ENCODE results near the gene TRPV4.

TRPV4 gene

DNA sequence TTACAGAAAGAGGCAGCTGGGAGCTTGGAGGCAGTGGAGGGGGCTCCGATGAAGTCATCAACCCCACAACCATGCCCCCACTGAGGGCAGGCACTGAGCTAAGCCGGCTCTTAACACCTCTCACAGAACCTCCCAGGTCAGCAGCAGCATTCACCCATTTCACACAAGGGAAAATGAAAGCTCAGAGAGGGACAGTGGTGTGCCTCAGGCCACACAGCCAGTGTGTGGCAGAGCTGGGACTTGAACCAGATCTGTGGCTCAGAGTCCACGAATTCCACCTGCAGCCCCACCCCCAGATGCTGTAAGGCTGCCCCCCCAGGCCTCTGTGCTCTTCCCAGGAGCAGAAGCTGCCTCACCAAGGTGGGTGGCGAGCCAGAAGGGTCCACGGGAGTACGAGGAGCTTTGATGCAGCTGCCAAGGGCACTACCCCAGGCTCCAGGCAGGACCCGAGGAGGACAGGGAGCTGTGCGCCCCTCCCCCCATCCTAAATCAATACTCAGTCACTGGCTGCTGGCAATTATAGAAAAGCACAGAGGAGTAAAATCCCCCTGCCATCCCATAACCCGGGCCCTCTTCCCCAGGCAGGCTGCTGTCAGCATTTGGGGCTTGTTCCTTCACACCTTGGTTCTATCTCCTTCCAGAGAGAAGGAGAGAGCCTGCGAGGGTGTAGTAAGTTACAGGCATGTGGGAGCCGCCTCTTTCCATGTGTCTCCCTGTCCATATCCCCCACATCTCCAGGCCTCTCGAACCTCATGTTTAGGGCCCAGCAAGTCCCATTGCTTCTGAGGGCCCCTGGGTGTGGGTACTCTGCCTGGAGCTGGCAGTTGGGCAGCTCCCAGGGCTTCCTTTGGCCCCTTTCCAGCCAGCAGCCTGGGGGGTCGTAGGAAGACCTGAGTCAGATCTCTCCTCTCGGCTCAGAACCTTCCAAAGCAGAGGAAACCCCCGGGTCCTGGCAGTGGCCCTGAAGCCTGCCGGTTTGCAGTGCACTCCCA, 72.0 kb downstream of the TRPV4 start:
- DNase-seq = no peak

DNA sequence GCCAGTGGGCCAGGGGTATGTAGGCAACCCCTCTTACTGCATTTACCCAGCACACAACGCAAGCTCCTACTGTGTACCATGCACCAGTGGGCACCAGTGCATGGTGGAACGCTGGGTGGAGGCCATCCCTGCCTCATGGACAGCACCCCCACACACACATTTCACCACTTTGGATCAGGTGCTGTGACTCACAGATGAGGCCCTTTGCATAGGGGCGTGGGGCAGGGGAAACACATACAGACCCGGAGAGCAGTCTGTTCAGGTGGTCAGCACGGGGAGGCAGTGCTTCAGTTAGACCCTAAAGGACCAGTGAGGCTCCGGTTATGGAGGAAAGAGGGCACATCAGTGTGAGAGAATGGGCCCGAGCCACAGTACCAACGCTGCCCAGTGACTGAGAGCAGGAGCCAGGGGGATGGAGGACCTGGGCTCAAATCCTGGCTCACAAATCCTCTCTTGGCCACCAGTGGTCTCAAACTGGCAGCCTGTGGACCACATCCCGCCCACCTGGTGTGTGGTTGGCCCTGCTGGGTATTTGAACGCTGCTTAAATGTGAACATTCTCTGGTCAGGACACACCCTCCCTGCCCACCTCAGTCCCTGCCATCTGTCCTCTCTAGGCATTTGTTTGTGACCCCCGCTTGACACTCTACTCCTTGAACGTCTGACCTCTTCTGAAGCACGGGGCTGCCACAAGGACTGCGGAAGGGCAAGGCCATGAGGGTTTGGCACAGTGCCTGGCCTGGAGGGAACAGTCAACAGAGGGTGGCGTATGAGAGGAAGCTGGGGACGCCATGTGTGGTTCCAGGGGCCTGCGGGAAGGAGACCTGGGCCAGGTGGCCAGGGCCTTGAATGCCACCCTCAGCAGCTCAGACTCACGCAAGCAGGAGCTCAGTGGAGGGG, 72.9 kb downstream of the TRPV4 start:
- DNase-seq = no peak

DNA sequence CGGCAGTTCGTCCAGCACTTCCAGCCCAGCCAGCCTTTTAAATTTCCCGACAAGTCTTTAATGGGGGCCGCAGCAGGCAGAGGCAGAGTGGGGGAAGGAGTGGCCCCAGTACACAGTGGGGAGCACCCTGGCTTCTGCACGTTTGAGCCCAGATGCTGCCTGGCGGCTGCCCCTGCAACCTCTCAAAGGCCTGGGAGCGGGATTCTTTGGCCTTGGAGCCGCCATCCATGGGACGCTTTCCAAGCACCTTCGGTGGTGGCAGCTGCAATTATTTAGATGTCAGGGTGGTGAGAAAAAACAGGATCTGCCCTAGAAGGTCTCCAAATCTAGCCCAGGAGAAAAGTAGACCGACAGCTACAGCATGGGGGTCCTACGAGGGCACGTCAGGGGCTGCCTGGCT, 73.6 kb downstream of the TRPV4 start:
- DNase-seq = no peak

DNA sequence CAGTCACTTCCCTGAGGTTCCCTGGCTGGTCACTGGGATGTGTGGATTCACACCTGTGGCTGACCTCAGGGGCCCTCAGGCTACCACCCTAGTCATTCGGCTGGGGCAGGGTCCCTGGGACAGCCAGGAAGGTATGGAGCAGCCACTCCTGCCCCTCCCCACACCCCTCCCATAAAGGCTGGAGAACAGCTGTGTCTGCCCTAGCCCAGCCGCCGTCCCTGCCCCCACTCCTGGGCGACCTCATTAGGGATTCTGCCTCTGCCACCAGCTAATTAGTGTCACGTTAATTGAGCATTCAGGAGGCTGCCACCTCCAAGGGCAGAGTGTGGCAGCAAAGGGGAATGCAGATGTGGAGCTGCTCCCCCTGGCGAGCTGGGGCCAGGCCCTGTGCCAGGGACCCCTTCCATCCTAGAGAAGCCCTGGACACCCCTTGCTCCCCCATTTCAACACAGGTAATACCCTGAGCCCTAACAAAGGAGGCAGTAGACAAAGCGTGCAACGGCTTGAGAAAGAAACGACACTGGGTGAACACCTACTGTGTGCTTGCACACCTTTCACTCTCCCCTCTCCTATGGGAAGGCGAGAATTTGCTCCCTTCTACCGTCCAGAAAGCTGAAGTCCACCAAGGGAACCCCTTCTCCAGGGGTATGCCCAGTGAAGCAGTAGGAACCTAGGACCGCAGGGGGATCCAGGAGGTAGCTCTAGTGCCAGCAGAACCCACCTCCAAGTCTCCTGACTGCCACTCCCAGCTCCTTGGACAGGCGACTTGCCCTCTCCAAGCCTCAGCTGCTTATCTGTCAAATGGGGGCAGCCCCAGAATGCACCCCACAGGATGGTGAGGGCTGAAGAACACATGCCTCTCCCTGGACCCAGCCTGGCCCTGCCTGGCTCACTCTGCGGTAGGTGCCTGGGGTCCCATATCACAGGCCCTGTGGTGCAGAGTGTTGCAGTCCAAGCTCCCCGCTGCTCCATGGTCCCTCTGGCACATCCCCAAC, 74.5 kb downstream of the TRPV4 start:
- no peak for DNase-seq

DNA sequence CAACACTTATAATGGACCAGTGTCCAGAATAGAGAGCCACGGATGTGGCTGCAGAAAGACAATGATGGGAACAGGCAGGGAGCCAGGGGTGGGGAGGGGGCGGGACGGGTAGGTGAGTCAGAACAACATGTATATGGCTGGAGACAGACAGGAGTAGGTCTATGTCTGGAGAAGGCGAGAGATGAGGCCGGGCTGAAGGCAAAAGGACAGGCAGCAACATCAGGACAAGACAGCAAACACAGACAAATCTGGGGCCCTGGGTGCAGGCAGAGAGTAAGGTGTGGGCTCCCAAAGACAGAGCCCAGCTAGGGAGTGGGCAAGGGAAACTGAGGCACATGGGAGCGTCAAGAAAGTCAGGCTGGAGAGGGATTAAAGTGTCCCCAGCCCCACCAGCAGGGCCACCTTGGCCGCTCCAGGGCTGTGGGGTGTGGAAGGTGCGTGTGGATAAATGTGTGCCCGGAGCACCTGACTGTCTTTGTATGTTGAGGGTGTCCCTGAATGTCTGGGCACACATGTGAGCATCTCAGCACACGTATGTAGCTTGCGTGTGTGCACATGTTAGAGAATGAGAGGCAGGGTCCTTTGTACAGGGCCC, 75.4 kb downstream of the TRPV4 start:
- DNase-seq = no peak

DNA sequence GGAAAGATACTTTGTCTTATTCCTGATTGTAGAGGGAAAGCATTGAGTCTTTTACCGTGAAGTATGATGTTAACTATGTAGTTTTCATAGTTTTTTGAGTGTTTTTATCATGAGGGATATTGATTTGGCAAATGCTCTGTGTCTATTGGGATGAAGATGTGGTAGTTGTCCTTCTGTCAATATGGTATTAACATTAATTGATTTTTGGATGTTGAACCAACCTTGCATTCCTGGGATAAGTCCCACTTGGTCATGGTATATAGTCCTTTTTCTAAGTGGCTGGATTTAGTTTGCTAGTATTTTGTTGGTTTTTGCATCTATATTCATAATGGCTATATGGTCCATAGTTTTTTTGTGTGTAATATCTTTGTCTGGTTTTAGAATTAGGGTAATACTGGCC, 76.7 kb downstream of the TRPV4 start:
- no peak for DNase-seq

DNA sequence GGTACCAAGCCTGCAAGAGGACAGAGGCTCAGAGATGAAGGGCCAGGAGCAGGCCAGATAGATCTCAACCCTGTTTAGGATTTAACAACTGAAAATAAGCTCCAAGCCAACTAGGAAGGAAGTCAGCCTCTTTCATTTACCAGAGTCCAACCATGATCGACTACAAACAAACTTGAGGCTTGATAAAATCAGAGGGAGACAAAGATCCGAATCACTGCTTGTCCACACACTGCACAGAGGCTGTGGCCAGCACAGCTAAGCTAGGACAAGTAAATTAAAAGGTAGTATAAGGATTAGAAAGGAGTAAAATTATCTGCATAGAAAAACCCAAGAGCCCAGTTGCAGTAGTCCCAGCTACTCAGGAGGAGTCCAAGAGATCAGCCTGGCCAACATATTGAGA, 79.2 kb downstream of the TRPV4 start:
- DNase-seq = no peak

DNA sequence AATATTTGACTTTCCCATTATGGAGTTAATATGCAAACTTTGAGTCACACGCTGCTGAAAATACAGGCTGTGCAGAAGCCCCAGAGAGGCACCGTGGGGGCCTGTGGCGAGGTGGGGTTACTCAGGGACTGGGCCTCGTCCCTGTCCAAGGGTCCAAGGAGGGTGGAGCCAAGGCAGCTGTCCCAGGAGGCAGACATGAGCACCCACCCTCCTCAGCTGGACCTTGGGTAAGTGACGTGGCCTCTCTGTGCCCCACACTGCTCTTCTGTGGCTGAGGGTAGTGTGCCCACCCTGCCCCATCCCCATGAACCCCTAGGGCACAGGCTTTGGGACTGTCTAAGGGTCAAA, 80.2 kb downstream of the TRPV4 start:
- no peak for DNase-seq

DNA sequence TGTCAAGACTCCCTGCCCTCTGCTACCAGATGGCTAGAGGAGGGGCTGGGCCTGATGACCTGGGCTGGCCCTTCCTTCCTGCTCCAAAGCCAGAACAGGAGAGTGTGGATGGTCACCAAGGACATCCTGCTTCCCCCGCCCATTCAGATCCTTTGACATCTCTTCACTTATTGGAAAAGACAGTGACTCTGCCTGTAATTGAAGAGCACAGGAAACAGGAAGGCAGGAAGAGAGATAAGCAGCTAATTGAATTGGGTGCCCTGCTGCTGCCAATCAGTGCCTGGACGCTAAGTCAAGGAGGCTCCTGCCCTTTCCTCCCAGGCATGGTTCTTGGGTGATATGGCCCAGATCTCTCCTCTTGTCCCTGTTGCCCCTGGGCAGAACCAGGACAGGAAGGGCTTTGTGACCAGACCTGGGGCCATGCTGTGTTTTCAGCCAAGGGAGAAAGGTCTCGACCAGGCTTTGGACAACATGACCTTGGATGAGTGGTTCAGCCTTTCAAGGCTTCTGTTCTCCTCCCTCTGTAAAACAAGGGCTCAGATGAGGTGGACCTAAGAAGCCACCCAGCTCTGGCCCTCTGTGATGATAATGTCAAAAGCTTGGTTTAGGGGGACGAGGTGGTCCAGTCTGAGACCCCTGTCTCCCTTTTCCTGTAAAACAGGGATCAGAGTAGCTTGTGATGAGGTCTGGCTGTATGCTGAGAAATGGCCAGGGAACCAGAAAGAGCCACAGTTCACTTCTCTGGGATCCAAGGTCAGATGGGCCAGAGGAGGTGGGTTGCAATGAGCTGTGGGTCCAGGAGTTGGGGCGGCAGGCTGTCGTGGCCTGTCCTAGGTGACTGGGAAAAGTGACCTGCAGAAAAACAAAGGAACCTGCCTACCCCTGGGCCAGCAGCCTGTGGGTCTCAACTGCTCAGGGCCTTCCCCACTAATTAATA, 80.8 kb downstream of the TRPV4 start:
- DNase-seq = no peak

DNA sequence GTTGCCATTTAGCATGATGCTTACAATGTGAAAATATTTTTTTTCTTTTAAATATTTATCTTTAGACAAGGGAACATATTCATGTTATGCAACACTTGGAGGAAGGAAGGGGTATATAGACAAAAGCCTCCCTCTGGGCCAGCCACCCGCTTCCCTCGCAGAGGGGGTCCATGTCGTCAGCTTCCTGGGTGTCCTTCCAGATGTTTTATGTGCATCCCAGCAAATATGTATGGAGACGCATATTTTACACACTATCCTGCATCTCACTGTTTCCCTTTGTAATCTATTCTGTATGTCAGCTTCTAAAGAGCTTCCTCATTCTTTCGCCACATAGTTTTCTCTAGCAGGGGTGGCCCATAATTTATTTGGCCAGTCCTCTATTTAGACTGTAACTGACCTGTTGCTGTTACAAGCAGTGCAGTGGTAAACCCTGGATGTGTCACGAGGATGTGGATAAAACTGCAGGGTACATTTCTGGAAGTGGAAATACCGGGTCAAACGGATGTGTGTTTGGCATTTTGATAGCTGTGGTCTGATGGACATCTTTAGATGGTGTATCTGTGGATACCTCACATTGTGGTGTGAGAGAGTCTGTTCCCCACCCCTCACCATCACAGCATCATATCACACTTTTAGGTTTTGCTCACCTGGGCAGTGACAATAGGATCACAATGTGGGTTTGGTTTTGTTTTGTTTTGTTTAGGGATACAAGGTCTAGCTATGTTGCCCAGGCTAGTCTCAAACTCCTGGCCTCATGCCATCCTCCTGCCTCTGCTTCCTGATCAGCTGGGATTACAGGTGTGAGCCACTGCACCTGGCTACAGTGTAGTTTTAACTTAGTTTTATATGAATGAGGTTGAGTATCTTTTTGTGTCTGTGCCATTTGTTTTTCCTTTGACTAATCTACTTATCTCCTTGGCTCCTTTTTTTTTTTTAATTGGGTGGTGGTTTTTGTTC, 87.9 kb downstream of the TRPV4 start:
- DNase-seq = no peak

DNA sequence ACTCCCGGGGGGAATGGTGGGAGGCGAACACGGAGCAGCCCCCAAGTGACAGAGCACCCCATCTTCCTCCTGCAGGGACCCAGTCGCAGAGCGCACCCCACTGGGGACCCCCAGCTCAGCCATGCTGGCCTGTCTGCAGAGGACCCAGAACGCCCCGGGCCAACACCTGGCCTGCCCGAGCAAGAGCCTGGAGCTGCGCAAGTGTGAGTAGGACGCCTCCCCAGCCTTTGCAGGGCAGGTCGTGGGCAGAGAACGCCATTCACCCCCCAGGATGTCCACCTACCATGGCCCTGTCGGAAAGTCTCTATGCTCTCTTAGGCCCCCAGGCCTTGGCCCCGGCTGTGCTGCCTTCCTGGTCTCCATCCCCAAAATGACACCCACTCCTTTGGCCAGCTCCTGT, 89.2 kb downstream of the TRPV4 start:
- no peak for DNase-seq

DNA sequence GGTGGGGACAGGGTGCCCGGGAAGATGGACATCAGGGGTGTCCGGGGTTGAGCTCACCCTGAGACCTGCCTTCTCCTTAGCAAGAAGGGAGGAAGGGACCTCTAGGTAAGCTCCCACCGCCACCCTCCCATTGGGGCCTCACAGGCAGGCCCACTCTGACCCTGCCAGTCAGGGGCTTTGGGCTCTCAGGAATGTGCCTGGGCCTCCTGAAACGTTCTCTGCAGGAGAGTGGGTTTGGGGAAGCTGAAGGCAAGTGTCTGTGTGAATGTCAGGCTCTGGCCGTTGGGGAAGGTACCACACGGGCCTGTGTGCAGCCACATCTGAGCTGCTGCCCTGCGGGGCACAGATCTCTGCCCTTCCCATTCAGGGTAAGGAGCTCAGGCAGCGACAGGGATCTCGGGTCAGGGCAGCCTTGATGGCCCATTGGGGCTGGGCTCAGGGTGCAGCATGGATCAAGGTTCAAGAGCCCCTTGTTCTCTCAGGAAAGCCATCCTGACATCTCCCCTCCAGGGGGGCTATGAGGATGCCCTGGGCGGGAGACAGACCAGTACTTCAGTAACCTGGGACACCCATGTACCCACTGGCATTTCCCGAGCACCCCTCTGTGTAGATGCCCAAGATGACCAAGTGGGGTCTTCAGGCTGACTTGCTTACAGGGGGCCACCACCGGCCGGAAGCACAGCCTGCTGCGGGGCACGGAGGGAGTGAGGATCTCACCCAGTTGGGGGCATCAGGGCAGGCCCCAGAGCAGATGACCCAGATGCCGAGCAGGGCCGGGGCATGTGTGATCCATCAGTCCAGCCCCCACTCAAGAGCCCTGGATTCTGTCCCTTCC, 89.9 kb downstream of the TRPV4 start:
- DNase-seq = no peak

DNA sequence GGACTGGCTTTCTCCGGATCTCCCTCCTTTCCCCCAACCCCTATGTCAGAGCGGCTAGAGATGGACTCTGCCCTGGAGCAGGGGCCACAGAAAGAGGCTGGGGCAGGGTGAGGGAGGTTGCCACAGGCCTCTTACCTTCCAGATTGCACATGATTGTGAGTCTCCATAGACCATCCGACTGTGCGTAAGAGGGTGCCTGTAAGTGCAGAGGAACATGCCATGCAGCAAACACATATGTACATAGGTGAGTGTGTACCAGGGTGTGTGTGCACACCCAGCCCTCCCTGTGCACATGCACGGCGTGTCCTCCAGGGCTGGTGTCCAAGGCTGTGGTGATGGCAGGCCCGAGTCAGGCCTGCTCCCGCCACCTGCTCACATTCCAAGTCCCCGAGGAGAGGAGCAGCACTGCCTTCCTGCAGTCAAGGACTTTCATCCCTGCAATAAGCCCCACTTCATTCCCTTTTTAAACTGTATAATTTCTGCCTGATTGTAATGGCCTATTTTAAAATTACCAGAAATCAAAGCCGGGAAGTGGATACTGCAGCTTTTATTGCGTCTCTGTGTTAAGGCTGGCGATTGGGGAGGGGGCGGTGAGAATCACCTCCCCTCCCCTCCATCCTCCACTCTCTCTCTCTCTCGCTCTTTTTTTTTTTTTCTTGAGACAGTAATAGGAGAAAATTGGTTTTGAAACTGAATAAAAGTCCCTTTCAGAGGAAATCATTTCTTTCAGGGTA, 91.1 kb downstream of the TRPV4 start:
- DNase-seq = no peak

DNA sequence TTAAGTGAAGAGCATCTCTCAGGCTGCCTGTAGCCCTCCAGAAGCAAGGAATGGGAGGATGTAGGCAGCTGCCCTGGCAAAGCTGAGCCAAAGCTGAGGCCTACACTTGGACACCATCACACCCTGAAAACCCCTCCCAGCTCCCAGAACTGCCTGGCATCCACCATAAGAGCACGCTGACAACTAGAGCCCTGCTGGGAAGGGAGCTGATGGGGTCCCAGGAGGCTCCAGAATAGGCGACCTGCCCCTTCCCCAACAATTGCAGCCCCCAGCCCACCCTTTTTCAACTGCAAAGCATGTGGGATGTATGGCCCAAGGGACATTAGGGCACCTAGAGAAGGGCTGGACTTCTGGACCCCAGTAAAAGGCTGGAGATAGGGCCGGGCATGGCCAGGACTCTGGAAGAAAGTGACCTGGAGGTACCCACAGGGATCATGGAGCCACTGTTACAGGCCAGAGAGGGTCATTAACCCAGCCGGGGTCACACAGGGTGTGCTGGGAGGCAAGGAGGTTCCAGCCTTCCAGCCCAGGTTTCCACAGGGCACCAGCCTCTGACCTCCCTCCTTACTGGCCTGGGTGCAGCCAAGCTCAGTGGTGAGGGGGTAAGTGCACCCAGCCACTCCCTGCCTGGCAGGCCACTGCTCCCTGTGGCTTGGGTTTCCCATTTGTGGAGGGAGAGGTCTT, 91.8 kb downstream of the TRPV4 start:
- DNase-seq = no peak

DNA sequence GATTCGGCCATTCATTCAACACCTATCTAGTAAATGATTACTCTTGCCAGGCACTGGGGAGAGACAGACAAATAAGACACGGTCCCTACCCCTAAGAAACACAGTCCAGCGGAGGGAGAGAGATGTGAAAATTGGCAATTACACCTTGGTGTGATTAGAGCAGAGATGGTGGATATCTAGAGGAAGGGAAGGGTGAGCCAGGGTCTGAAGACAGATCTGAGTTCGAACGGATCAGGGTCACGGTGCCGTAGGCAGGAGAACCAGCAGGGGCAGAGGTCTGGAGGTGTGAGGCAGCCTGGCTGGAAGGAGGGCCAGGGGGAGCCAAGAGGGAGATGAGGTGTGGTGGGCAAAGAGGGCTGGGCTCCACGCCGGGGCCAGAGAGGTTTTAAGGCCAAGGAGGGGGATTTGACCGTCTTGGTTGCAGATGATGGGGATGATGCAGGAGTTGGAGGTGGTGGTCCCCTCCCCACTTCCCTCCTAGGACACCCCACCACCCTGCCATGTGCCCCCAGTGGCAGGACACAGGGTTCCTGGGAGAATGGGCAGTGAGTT, 92.4 kb downstream of the TRPV4 start:
- DNase-seq = no peak

DNA sequence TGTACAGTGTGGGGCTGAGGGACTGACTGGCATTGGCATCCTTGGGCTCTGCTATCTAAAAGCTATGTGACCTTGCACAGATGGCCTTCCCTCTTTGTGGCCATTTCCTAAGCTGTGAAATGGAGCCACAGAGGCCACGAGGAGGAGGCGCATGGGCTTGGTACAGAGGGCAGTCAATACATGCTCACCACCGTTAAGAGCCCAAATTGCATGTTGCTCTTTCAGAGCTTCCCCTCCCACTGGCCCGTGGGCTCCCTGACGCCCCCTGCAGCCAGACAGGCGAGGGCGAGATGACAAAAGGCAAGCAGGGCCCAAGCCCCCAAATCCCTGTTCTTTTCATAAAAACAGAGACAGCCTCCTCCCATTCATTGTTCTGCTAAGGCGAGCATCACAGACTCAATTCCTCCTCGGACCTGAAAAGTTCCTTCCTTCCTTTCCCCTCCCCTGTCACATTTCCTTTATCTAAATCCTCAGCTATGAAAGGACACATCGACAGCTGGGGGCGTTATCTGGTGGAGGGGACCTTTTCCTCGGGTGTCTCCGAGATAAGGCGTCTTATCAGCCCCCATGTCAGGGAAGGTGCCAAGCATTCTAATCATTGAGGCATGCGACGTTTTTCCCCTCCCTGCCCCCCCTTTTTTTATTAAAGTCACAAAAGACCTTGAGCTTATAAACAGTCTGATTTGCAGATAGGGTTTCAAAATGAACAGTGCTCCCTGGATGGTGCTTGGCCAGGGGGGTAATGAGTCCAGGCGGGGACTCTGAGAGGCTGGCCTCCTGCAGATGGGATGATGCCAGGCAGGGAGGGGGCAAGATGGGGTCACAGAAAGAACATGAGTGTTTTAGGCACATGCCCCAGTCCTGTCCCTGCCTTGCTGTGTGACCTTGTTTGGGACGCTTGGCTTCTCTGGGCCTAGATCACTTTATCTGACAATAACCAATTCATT, 93.2 kb downstream of the TRPV4 start:
- no peak for DNase-seq

All from NCI-H1694 treated with DMSO at 0.1 percent for 48 hours (cell line).